Tibial nerve (tissue), 4 donors: Measurements from ENCODE around the gene NPM1. TPM values are rescaled to one million over a fixed set of nuclear protein-coding genes. Genes with fewer than 3 reads are reported as not detected.

Source experiments
- DNase-seq, 2 donors: peaks; one replicate each; pipeline ENCODE4 v3.0.0-alpha.2; 2019; ENCODE audit warnings: low spot score in 2 of 2
- H3K27ac ChIP-seq, 4 donors: fragments of 200-600 bp; sonication (generic) in 3 of 4; one replicate each; pipeline ENCODE4 v1.5.1; 2017 to 2019; ENCODE audit warnings: mild to moderate bottlenecking in 1 of 4
- H3K27me3 ChIP-seq, 2 donors: fragments of 200-600 bp; sonication (generic) in 1 of 2; one replicate each; pipeline versions ENCODE4 v1.5.1 to v1.6.0; 2017 to 2019
- H3K36me3 ChIP-seq, 3 donors: fragments of 200-600 bp; sonication (generic); one replicate each; pipeline ENCODE4 v1.5.1; 2018 to 2019
- H3K4me1 ChIP-seq, 4 donors: fragments of 200-600 bp; sonication (generic) in 3 of 4; one replicate each; pipeline ENCODE4 v1.5.1; 2017 to 2019
- H3K4me3 ChIP-seq, 4 donors: fragments of 200-600 bp; sonication (generic) in 3 of 4; one replicate each; pipeline ENCODE4 v1.5.1; 2017 to 2019; ENCODE audit warnings: mild to moderate bottlenecking in 1 of 4, moderate library complexity in 1 of 4
- H3K9me3 ChIP-seq, 4 donors: fragments of 200-600 bp; sonication (generic) in 3 of 4; one replicate each; pipeline ENCODE4 v1.5.1; 2017 to 2019
- EP300 ChIP-seq, 2 donors: sonication (generic); formaldehyde crosslinking; IDR thresholded peaks; one replicate each; pipeline ENCODE4 v1.6.1; 2017; ENCODE audit warnings: antibody characterized with exemption in 2 of 2, mild to moderate bottlenecking in 1 of 2
- POLR2A ChIP-seq, 2 donors: fragments of 450-650 bp; IDR thresholded peaks; one replicate each; pipeline ENCODE4 v1.6.1; 2017; ENCODE audit warnings: antibody characterized with exemption in 2 of 2, mild to moderate bottlenecking in 2 of 2, moderate library complexity in 2 of 2
- WGBS, 2 donors: methylation state at CpG; one replicate each; pipeline ENCODE4 v1.1.5; 2018; 5-methylcytosine and 5-hydroxymethylcytosine counted together
- total RNA-seq, 4 donors: library from RNA; depleted of rRNA; stranded (reverse); fragments of >200 nt; gene quantifications; one replicate each; pipeline ENCODE4 v1.1.0, GENCODE V29; 2016
- TF ChIP-seq, protein P1 (sequence below), 5 experiments: fragments of 200-600 bp in 3 of 5; fragments of 450-650 bp in 2 of 5; sonication (generic) in 3 of 5; IDR thresholded peaks; one replicate each; pipeline ENCODE4 v1.5.1; 2016 to 2019; ENCODE audit warnings: antibody characterized with exemption in 5 of 5, mild to moderate bottlenecking in 3 of 5, moderate library complexity in 2 of 5

Gene NPM1
- total RNA-seq, 4 donors from 2014 or later: 422 to 496 (median 444) TPM

DNA sequence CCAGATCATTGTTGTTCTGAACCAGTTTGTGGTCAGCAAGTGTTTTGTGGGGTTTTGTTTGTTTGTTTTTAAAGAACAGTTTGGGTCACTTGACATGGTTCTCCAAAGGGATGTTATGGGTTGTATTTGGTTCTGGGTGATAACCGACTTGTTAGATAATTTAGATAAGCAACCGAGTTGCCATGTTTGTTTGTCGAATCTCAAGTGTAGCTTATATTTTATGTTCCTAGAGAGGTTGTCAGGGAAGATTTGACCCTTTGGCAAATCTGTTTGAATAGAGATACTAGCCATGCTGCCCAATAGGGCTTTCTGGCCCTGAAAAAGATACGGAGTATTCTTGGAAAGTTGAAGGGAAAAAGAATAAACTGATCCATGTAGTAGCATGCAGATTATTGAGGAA lies 19.6 kb downstream of the NPM1 start:
- TF ChIP-seq EP300 (IDR thresholded peaks at IDR 0.05): no peak
- TF ChIP-seq, protein P1, sequence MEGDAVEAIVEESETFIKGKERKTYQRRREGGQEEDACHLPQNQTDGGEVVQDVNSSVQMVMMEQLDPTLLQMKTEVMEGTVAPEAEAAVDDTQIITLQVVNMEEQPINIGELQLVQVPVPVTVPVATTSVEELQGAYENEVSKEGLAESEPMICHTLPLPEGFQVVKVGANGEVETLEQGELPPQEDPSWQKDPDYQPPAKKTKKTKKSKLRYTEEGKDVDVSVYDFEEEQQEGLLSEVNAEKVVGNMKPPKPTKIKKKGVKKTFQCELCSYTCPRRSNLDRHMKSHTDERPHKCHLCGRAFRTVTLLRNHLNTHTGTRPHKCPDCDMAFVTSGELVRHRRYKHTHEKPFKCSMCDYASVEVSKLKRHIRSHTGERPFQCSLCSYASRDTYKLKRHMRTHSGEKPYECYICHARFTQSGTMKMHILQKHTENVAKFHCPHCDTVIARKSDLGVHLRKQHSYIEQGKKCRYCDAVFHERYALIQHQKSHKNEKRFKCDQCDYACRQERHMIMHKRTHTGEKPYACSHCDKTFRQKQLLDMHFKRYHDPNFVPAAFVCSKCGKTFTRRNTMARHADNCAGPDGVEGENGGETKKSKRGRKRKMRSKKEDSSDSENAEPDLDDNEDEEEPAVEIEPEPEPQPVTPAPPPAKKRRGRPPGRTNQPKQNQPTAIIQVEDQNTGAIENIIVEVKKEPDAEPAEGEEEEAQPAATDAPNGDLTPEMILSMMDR (IDR thresholded peaks at IDR 0.05): no peak
- no peak for TF ChIP-seq POLR2A (IDR thresholded peaks at IDR 0.05)
- peaks cover 2 to 70% (median 14%) of the 10 kb centered on the region in 3 donors for H3K36me3 ChIP-seq
- H3K4me1 ChIP-seq: peaks cover 0 to 16% (median 2%) of the 10 kb centered on the region in 4 donors
- H3K4me3 ChIP-seq: no peak overlapping the region
- WGBS, 2 donors: 80 to 90% methylated on average over 4 of the region's 4 CpGs
- no peaks in the 10 kb centered on the region for H3K9me3 ChIP-seq
- H3K27me3 ChIP-seq: no peaks in the 10 kb centered on the region
- H3K27ac ChIP-seq: no peak overlapping the region
- no peak for DNase-seq

DNA sequence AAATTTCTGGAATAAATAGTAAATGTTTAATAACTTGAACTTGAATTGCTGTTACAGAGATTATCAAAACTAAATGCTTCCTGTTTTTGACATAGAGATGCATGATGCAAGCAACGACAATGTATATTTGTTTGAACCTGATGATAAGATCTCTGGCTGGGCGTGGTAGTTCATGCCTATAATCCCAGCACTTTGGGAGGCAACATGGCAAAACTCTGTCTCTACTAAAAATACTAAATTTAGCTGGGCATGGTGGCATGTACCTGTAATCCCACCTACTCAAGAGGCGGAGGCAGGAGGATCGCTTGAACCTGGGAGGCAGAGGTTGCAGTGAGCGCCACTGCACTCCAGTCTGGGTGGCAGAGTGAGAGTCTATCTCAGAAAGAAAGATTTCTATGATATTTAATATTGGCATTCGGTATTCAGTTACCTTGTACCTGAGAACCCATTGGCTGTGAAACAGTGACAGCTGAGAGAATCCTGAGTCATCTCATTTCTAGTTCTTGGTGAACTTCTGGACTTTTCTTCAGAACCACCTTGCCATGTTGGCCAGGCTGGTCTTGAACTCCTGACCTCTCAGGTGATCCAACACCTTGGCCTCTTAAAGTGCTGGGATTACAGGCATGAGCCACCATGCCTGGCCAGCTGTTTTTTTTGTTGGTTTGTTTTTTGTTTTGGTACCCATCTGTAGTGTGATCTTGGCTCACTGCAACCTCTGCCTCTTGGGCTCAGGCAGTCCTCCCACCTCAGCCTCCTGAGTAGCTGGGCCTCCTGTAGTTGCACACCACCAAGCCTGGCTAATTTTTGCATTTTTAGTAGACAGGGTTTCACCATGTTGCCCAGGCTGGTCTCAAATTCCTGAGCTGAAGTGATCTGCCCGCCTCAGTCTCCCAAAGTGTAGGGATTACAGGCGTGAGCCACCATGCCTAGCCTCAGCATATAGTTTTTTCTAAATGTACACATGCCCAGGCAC lies 21.8 kb downstream of the NPM1 start:
- Histone ChIP-seq H3K4me3 (no peak overlapping the region), H3K36me3 (peaks cover 2 to 87% (median 14%) of the 10 kb centered on the region in 3 donors), H3K4me1 (peaks cover 0 to 16% (median 2%) of the 10 kb centered on the region in 4 donors), H3K9me3 (no peaks in the 10 kb centered on the region), H3K27me3 (no peaks in the 10 kb centered on the region), H3K27ac (no peak overlapping the region)
- WGBS, 2 donors: 91 to 97% methylated on average over 8 of the region's 8 CpGs
- TF ChIP-seq, protein P1 (IDR thresholded peaks at IDR 0.05): no peak
- TF ChIP-seq EP300 (IDR thresholded peaks at IDR 0.05): no peak
- TF ChIP-seq POLR2A (IDR thresholded peaks at IDR 0.05): no peak
- no peak for DNase-seq

DNA sequence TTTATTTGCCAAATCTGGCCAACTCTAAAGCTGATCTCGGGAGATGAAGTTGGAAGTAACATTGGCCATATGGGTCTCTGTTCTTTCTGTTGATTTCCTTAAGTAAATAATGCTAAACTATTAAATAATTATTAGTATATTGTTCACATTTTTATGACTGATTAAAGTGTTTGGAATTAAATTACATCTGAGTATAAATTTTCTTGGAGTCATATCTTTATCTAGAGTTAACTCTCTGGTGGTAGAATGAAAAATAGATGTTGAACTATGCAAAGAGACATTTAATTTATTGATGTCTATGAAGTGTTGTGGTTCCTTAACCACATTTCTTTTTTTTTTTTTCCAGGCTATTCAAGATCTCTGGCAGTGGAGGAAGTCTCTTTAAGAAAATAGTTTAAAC lies 22.5 kb downstream of the NPM1 start:
- 42 to 54% methylated on average over 1 of the region's 1 CpG for WGBS, 2 donors
- Histone ChIP-seq H3K27me3 (no peaks in the 10 kb centered on the region), H3K9me3 (no peaks in the 10 kb centered on the region), H3K4me1 (peaks cover 0 to 17% (median 2%) of the 10 kb centered on the region in 4 donors), H3K27ac (no peak overlapping the region), H3K36me3 (peaks cover 2 to 83% (median 14%) of the 10 kb centered on the region in 3 donors), H3K4me3 (no peak overlapping the region)
- no peak for DNase-seq
- no peak for TF ChIP-seq EP300 (IDR thresholded peaks at IDR 0.05)
- TF ChIP-seq, protein P1 (IDR thresholded peaks at IDR 0.05): no peak
- TF ChIP-seq POLR2A (IDR thresholded peaks at IDR 0.05): no peak

DNA sequence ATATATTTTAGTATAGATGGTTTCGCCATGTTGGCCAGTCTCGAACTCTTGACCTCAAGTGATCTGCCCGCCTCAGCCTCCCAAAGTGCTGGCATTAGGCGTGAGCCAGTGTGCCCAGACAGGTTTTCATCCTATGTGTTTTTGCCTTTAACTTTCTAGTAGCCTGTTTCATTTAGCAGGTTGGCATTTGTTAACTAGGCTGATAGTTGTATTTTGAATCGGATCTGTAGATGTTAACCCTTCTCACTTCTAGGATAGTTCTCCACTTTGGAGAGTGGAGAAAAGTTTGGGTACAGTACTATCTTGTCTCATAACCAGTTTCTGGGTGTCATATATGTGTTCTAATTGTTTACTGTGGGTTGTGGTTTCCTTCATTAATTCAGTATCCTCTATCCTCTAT lies 24.5 kb downstream of the NPM1 start:
- H3K9me3 ChIP-seq: no peaks in the 10 kb centered on the region
- H3K4me3 ChIP-seq: no peak overlapping the region
- H3K36me3 ChIP-seq: peaks cover 0 to 65% (median 0%) of the 10 kb centered on the region in 3 donors
- H3K27ac ChIP-seq: no peak overlapping the region
- no peak for DNase-seq
- peaks cover 0 to 12% (median 0%) of the 10 kb centered on the region in 4 donors for H3K4me1 ChIP-seq
- TF ChIP-seq, protein P1 (IDR thresholded peaks at IDR 0.05): no peak
- TF ChIP-seq POLR2A (IDR thresholded peaks at IDR 0.05) (no peak), EP300 (IDR thresholded peaks at IDR 0.05) (no peak)
- H3K27me3 ChIP-seq: no peaks in the 10 kb centered on the region
- WGBS, 2 donors: 89 to 93% methylated on average over 5 of the region's 5 CpGs
